Measurements from ENCODE around the gene OFD1.

Gene OFD1

DNA sequence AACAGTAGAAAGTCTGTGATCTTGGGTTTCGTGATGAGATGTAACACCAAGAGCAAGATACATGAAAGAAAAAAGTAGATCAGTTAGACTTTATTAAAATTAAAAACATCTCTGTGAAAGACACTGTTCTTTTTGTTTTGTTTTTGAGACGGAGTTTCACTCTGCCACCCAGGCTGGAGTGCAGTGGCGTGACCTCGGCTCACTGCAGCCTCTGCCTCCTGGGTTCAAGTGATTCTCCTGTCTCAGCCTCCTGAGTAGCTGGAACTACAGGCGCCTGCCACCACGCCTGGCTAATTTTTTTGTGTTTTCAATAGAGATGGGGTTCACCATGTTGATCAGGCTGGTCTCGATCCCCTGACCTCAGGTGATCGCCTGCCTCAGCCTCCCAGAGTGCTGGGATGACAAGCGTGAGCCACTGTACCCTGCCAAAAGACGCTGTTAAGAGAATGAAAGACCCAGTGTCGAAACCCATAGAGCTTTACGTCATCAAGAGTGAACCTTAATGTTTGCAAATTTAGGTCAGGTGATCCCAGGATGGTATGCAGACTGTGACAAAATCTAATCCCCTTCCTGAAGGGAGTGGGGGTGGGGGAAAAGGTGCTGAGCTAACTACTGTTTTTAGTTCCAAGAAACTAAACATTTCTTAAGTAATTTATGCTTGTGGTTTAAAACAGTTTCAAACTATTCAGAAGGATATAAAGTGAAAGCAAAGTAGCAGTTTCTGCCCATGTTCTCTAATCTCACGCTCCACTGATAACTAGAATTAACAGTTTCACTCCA lies 8.0 kb downstream of the OFD1 start:
- no peak for DNase-seq (ENCODE audit: low read depth, low spot score)
- no peak overlapping the region for H3K4me3 ChIP-seq (ENCODE audit: low read length)

DNA sequence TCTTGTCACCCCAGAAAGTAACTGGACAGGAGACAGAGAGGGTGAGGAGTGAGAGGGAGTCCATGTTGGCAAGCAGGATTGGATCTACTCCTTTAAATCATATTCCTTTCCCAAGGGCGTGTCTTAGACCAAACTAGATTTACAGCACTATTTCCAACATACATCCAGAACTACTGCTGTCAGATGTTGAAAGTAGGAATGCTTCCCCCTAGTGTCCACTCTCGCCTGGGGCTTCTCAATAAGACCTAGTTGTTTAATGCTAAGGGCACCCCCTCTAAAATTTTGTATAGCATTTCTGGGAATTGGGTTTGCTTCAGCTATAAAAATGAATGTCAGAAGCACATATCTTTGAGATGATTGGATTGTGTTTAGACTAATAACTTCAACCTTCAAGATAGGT lies 13.3 kb downstream of the OFD1 start:
- no peak for DNase-seq (ENCODE audit: low read depth, low spot score)
- no peak overlapping the region for H3K4me3 ChIP-seq (ENCODE audit: low read length)

DNA sequence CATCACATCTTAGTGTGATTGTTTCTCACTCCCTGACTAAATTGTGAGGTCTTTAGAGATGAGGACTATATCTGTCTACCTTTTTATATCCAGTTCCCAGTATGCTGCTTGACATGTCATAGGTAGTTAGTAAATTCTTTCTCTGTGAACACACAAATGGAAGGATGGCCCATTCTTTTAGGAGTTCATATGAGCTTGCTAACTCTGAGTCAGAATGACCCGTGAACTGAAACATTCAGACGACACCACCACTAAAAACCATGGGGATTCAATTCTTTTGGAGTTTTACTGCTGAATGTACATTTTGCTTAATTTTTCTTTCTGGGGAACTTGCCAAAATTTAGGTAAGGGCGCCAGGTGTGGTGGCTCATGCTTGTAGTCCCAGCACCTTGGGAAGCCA lies 13.9 kb downstream of the OFD1 start:
- no peak for DNase-seq (ENCODE audit: low read depth, low spot score)
- H3K4me3 ChIP-seq (ENCODE audit: low read length): no peak overlapping the region

DNA sequence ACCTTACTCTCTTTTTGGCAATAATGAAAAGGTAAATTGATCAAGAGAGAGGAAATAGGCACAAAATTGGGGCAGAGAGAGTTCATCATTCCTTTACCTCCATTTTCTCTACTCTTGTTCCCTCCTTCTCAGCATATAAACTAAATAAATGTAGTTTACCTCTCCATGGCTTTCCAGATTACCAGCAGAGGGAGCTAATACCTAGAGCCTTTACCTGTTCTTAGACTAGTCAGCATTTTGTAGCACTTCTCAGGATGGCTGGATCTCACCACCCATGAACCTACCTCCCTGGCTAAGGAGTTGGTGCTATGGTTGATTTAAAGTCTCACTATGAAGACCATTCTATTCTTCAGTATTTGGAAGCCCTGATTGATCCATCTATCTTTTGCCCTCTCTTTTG lies 15.7 kb downstream of the OFD1 start:
- H3K4me3 ChIP-seq (ENCODE audit: low read length): no peak overlapping the region
- DNase-seq (ENCODE audit: low read depth, low spot score): peak; percentile 21

DNA sequence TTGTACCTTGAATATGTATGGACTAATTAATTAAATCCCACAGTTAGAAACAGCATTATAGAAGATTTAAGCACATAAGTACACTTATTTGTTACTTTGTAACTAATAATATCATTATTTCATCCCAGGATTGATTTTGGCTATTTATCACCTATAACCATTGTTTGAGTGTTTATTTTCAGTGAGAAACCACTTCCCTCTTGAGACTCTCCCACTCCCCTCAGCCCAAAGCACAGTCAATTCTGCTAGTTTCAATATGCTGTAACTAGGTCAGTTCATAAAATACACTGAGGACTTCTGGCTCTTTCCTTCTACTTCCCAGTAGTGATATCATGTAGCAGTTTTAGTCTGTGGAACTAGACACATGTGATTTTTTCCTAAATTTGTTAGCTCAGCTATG lies 16.3 kb downstream of the OFD1 start:
- DNase-seq (ENCODE audit: low read depth, low spot score): no peak
- no peak overlapping the region for H3K4me3 ChIP-seq (ENCODE audit: low read length)

DNA sequence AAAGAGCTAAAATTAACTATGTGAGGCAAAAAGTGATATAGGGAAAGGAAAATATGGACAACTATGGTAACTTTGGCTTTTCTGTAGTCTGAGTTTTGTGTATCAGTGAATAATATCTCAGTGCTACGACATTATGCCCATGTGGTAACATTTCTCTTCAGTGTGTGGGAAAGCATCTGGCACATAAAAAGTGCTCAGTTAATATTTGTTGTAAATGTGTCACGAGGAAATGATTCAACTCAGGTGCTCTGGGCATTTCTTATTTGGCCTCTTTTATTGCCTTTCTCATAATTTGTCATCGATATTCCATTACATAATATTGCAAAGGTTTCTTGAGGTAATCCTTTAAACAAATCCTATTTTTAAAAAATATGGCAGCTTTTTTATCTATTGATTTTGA lies 17.6 kb downstream of the OFD1 start:
- no peak overlapping the region for H3K4me3 ChIP-seq (ENCODE audit: low read length)
- DNase-seq (ENCODE audit: low read depth, low spot score): no peak

DNA sequence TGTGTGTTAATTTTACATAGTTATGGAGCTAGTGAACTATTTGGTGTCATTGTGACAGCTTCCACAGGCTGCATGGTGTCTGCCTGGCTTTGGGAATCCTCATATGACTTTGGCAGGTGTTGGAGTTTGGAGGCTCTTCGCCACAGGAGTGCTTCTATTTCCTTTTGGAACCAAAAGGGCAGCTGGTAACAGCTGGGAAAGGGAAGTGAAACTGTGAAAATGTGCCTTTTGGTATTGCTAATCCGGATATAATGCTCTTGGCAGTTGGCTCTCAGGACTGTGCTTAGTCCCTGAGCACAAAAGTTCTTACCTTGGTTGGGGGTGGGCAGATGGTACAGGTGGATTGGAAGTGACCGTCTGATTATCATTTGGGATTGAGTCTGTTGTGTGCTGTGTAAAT lies 18.1 kb downstream of the OFD1 start:
- DNase-seq (ENCODE audit: low read depth, low spot score): no peak

DNA sequence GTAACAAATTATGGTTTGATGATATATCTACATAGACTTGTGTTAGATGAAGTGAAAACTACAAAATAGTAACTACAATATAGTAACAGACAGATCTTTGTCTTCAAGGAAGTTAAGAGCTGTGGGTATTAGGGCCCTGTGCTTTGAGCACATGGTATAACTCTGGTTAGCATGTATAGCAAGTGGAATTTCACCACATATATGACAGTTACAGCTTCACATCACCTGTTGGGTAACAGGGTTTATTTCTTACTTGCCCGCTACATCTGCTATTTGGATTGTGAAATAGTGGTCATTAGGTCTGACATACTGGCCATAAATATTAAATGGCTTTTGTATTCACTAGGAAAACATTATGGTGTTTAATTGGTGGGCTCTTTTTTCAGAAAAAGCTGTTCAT lies 20.2 kb downstream of the OFD1 start:
- no peak for DNase-seq (ENCODE audit: low read depth, low spot score)
- no peak overlapping the region for H3K4me3 ChIP-seq (ENCODE audit: low read length)

More for the DNA sequence above, 18.1 kb downstream of the OFD1 start:
- no peak overlapping the region for H3K4me3 ChIP-seq (ENCODE audit: low read length)

DNA sequence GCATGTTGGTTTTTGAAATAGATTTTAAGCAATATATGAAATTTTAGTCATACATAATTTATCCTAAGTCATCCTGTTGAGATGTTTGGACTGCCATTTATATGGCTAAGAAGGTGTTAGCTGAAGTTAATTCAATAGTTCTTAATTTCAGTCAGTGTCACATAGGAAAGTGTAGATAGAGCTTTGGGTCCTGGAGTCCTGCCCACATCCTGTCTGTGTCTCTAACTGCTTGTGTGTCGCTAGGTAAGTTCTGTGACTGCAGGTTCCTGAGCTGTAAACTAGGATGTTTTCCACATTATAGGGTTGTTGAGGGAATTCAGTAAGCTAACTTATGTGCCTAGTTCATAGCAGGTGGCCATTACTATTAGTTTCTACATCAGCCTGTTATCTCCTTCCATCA lies 20.7 kb downstream of the OFD1 start:
- no peak overlapping the region for H3K4me3 ChIP-seq (ENCODE audit: low read length)
- DNase-seq (ENCODE audit: low read depth, low spot score): peak; percentile 47

DNA sequence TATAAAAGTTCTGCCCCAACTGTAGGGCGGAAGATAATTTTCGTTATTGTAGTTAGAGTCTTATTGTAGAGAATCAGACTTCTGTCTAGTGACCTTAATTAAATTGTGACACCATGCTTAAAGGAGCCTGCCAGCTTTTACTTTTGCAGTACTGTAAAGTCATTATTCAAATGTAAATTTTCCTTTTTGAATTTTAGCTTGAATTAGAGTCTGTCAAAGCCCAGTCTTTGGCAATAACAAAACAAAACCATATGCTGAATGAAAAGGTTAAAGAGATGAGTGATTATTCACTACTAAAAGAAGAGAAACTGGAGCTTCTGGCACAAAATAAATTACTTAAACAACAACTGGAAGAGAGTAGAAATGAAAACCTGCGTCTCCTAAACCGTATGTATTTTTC lies 21.8 kb downstream of the OFD1 start:
- DNase-seq (ENCODE audit: low read depth, low spot score): no peak
- no peak overlapping the region for H3K4me3 ChIP-seq (ENCODE audit: low read length)

DNA sequence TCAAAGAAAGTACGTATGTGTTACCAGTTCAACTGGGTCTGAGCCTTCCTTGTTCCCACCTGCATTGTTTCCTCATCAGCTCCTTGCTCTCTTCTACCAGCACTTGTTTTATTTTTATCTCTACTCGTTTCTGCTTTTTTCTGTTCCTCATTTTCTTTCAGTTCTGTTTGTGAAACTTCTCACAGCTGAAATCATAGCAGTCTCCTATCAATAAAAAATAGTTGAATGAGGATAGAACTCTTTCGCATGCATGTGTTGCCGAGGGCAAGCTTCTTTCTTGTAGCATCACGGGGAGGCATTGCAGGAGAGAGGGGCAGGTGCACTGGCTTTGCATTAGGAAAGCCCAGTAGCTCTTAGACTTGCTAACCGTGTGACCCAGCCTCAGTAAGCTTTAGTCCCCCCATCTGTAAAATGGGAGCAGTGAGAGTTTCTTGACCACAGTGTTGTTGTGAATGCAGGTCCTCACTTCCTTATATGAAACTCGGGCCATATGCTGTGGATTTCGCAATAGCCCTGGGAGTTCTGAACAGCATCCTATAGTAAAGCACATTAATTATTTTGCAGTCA lies 24.7 kb downstream of the OFD1 start:
- no peak overlapping the region for H3K4me3 ChIP-seq (ENCODE audit: low read length)
- DNase-seq (ENCODE audit: low read depth, low spot score): no peak

DNA sequence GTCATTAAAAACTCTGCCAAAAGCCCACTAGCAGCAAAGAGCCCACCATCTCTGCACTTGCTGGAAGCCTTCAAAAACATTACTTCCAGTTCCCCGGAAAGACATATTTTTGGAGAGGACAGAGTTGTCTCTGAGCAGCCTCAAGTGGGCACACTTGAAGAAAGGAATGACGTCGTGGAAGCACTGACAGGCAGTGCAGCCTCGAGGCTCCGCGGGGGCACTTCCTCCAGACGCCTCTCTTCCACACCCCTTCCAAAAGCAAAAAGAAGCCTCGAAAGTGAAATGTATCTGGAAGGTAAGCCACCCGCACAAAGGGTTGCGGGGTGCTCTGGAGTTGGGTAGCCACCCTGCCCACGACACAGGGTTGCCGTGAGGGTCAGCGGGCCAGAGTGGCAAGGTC lies 25.9 kb downstream of the OFD1 start:
- no peak overlapping the region for H3K4me3 ChIP-seq (ENCODE audit: low read length)
- DNase-seq (ENCODE audit: low read depth, low spot score): no peak

DNA sequence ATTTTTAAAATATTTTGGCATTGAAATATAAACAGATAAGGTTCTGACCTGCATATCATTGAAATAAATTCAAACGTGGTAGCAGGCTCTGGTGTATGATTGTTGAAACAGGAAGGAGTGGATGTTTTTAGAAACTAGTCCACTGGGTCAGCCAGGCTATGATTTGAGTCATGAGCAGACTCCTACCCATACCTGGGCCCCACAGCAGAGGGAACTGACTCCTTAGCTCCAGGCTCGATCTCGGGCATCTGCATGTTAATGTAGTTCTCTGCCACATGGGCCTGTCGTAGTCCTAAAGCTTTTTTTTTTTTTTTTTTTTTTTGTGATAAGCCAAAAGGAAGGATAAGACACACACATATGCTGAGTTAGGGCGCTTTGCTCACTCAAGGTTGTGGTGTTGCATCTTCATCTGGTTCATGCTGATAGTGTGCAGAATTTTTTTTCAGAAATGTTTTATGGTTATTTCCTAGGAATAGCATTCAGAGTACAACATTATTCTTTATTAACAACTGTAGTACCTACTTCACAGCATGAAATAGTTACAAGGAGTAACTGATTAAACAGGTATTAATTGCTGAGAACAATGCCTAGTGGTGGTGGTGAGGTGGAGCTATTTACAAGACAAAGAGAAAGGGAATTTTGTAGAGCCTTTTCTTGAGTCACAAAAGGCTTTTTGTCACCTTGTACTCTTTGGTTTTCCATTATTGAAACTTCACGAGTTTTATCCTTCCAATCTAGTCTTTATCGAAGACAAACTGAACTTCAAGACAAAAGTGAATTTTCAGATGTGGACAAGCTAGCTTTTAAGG lies 27.3 kb downstream of the OFD1 start:
- H3K4me3 ChIP-seq (ENCODE audit: low read length): no peak overlapping the region
- no peak for DNase-seq (ENCODE audit: low read depth, low spot score)

DNA sequence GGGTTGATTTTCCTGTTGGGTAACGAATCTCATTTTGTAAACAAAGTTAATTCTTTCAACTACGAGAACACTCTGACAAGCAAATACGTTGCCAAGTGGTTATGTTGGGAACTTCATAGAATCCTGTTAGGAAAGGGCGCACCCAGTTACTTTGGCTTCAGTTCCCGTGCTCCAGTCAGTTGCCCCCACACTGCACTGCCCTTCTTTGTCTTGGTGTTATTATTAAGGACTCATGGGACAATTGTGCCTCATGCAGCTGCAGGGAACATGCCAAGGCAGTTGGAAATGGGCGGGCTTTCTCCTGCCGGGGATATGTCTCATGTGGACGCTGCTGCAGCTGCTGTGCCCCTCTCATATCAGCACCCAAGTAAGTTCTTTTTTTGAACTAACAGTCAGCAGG lies 28.9 kb downstream of the OFD1 start:
- no peak for DNase-seq (ENCODE audit: low read depth, low spot score)

DNA sequence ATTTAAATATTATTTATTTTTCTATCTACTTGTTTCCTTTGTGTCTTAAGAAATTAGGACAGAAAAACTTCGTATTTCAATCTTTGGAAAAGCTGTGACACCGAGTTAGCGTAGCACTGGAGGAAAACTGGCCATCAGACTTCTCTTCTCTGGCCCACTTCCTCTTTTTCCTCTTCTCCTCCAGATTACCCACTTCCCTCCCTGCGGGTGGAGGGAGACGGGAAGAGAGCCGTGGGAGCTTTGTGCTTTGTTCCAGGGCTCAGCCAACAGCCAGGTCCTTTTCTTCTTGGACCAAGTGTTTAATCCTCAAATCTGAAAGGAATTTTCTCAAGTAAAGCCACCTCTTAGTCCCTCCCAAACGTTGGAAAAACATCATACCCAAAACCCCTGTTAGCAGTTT lies 29.7 kb downstream of the OFD1 start:
- no peak overlapping the region for H3K4me3 ChIP-seq (ENCODE audit: low read length)
- DNase-seq (ENCODE audit: low read depth, low spot score): no peak

More for the DNA sequence above, 28.9 kb downstream of the OFD1 start:
- no peak overlapping the region for H3K4me3 ChIP-seq (ENCODE audit: low read length)

DNA sequence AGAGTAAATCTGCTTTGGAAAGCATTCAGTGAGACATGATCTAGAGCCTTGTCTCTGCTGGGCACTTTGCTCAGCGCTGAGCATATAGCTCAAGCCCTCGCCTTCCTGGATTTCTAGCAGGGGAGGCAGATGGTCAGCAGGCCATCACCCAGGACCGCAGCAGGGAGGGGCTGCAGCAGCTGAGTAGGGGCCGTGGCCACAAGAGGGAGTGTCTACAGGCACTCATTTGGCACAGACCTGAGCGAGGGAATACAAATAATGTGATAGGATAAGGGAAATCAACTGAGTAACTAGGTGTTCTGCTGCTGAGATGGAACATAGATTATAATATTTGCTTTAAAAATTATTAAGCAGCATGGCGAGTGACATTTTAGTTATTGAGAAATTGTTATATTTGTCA lies 30.2 kb downstream of the OFD1 start:
- no peak for DNase-seq (ENCODE audit: low read depth, low spot score)

DNA sequence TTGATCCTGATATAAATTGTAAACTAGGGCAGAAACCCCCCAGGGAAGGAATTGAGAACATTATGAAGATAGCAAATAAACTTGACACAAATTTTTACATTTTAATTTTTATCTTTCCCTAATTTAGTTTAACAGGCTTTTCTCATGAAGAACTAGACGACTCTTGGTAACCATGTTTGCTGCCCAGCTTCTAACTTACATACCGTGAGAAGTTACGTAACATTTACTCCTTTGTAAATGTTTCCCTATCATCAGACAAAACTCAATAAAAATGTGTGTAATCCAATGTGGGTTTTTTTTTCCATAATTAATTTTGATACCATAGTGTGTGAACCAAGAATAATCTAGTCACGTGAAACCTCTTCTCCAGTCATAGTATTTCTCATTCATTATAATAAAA lies 34.4 kb downstream of the OFD1 start:
- no peak overlapping the region for H3K4me3 ChIP-seq (ENCODE audit: low read length)
- DNase-seq (ENCODE audit: low read depth, low spot score): no peak

More for the DNA sequence above, 30.2 kb downstream of the OFD1 start:
- H3K4me3 ChIP-seq (ENCODE audit: low read length): no peak overlapping the region

DNA sequence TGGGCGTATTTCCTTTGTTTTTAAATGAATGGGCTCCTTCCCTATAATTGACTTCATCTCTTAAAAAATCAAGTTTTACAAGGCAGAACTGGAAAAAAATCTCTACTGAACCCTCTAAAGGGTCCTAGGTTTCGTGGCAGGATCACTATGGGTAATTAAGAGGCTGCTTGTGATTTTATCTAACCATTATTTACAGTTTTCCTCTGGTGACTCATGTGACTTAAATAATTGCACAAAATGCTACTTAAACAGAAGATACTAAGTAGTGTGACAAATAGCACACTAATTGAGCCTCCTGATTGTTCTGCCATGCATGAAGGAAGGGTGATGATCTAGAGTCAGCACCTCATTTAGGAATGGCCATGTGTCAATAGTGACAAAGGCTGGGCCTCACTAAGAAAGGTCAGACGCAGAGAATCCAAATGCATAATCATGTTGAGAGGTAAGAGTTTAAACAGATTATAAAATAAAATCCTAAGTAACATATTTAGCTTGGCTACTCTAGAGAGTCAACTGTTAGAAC lies 35.5 kb downstream of the OFD1 start:
- no peak overlapping the region for H3K4me3 ChIP-seq (ENCODE audit: low read length)
- DNase-seq (ENCODE audit: low read depth, low spot score): no peak

DNA sequence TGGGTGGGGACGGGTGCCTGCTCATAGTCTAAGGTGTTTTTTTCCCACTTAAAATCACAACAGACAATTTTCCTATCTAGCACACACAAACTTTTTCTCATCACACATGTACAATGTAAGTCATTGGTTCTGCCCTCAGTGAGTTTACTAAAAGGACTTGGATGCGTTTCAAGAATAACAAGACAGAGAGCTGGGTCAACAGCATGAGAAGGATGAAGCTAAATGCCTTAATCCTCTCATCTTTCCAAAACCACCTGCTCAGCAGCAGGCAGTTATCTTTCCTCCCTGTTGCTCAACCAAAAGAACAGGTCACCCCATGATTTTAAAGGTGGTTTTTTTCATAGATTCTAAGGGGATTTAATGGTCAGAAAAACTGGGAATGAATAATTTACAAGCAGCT lies 40.1 kb downstream of the OFD1 start:
- DNase-seq (ENCODE audit: low read depth, low spot score): no peak
- no peak overlapping the region for H3K4me3 ChIP-seq (ENCODE audit: low read length)

DNA sequence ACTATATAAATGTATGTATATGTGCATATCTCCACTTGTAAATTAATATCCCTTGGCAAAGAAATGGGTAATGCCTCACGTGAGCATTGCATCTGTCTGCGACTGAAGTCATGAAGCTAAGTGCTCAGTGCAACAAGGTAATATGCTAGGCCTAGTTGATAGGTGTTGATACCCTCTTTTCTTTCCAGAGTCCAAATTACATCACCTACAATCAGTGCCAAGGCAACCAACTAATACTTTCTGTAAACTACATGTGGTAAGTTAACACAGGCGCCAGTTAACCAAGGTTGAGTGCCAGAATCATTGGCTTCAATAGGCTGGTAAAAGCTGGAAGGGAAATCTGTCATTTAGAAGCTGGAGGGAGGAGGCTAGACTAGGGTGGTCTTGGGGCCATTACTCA lies 41.3 kb downstream of the OFD1 start:
- DNase-seq (ENCODE audit: low read depth, low spot score): no peak
- no peak overlapping the region for H3K4me3 ChIP-seq (ENCODE audit: low read length)

Measured in Jurkat, Clone E6-1 (cell line).